Pancreas (tissue), 10 donors: Measurements from ENCODE around the gene MYO1E. TPM values are rescaled to one million over a fixed set of nuclear protein-coding genes. Genes with fewer than 3 reads are reported as not detected.
A peak's percentile ranks its signal among the peaks of the same experiment; 100 is the strongest.

Experiments used
- ATAC-seq, 4 donors: fragments of 200-7000 bp; cut with Tn5 transposase; one replicate each; pipeline versions ENCODE4 v1.8.0 to v1.9.1; 2020; ENCODE audit warnings: mild to moderate bottlenecking in 4 of 4, moderate library complexity in 4 of 4
- DNase-seq, 6 donors: peaks; one replicate each; pipeline ENCODE4 v3.0.0-alpha.2; 2020
- FAIRE-seq: peaks from 2 replicates; lab custom pipeline; 2012; peaks lifted over from hg19 to GRCh38; lab: Jason Lieb, UNC
- H3K27ac ChIP-seq, 4 donors: fragments of 200-600 bp; sonication (generic); 1 replicate in 3 of 4; 2 replicates in 1 of 4; pipeline versions ENCODE4 v1.5.0 to v1.8.0; 2020
- H3K27me3 ChIP-seq, 4 donors: fragments of 200-600 bp; one replicate each; pipeline ENCODE4 v1.8.0; 2021
- H3K36me3 ChIP-seq, 3 donors: fragments of 200-600 bp; sonication (generic) in 1 of 3; one replicate each; pipeline versions ENCODE4 v1.5.0 to v1.8.0; 2020 to 2021
- H3K4me1 ChIP-seq, 3 donors: fragments of 200-600 bp; one replicate each; pipeline ENCODE4 v1.8.0; 2021
- H3K4me3 ChIP-seq, 4 donors: fragments of 200-600 bp; sonication (generic) in 2 of 4; one replicate each; pipeline versions ENCODE4 v1.5.0 to v1.8.0; 2020 to 2021
- H3K9me3 ChIP-seq, 4 donors: fragments of 200-600 bp; one replicate each; pipeline ENCODE4 v1.8.0; 2021
- CTCF ChIP-seq, 4 donors: fragments of 200-600 bp; sonication (generic) in 3 of 4; IDR thresholded peaks; one replicate each; pipeline versions ENCODE4 v1.5.0 to v1.8.0; 2021; ENCODE audit warnings: antibody characterized with exemption in 4 of 4
- WGBS, 2 donors: extraction: QIAGEN DNeasy Blood & Tissue Kit; methylation state at CpG; one replicate each; pipeline ENCODE4 v1.1.7; 2013; 5-methylcytosine and 5-hydroxymethylcytosine counted together
- intact Hi-C, 3 donors: fragments of 100-400 bp; cut with DNase I; formaldehyde crosslinking; loops; one replicate each; pipeline versions ENCODE4 v1.11.1 to v1.14.2; 2022
- polyA plus RNA-seq, 2 donors: library from polyadenylated mRNA; stranded (reverse); fragments of 200-250 nt; gene quantifications; one replicate each; pipeline ENCODE4 v1.2.3, GENCODE V29; 2013
- total RNA-seq, 6 donors: library from RNA; stranded (reverse); fragmentation: NEBNext Ultra II Directional in 4 of 6; extraction: Animal tissue kit (Norgen Biotek cat#: 25700) in 4 of 6; gene quantifications; one replicate each; pipeline versions ENCODE4 v1.2.1 to v1.2.4, GENCODE V29; 2021 to 2023
- donor health status: healthy with polysubstance abuse.
- donor health status: DM: no; HTN: no; CAD: no; lungs with moderate emphysema.
- donor health status: DM: no; HTN: no; CAD: no.
- donor health status: control.
- donor health status: control.
- donor health status: Bipolar disorder and iron deficiency.
- donor health status: DM: yes; HTN: yes; CAD: no.
- donor health status: DM: no; HTN: no; CAD: no.
- donor health status: DM: no; HTN: no; CAD: no.
- donor health status: DM: yes; HTN: yes; CAD: no.

Gene MYO1E
- total and polyA plus RNA-seq, 8 donors, result 7.8 to 81.1 (median 25.6) TPM

- Histone ChIP-seq H3K27me3 (no peaks in the 10 kb centered on the region), H3K36me3 (peaks cover 0 to 8% (median 0%) of the 10 kb centered on the region in 3 donors), H3K4me3 (no peak overlapping the region), H3K27ac (peak overlapping the region in 2 of 4 donors; percentile 35 to 68), H3K4me1 (no peaks in the 10 kb centered on the region), H3K9me3 (no peaks in the 10 kb centered on the region)
- DNase-seq (no peak), FAIRE-seq (no peak), ATAC-seq (peak in 2 of 4 donors; percentile 39 to 49)
- TF ChIP-seq CTCF (IDR thresholded peaks at IDR 0.05), result no peak
- 88 to 93% methylated on average over 4 of the region's 4 CpGs for WGBS, 2 donors
- intact Hi-C loops, result loop anchor here in 1 of 3 donors (10.0 kb wide), 1 partner anchor 318 kb away; no protein-coding TSS in a partner anchor
These were observed 195.4 kb downstream of the MYO1E start for GRCh38 chr15:59177317-59177660.

DNA sequence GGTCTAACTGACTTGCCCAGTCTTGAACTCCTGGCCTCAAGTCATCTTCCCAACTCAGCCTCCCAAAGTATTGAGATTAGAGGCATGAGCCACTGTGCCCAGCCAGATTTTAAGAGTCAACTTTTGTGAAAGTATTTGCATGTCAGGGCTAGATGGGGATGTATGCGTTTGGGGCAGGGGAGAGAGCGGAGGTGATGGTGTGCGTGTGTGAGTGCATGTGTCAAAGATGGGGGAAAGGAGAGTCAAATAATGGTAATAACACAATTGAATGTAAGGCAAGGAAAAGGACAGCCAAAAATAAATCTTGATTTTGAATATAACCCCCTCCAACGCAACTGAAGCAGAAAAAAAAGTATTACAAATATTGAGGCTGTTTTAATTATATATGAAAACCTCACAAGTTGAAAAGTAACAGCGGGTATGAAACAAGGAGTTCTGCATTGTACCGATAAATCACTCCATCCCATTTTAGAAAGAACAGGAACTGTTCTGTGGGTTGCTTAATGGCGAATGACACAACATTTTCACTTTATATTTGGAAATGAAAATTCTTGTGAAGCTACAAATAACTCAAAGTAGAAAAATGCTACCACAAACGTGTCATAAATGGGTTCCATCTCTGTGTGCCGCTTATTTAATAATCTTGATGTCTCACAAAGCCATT is 195.9 kb downstream of the MYO1E start:
- Histone ChIP-seq H3K9me3 (no peaks in the 10 kb centered on the region), H3K4me3 (no peak overlapping the region), H3K27ac (peak overlapping the region in 1 of 4 donors; percentile 38), H3K4me1 (no peaks in the 10 kb centered on the region), H3K36me3 (peaks cover 0 to 8% (median 0%) of the 10 kb centered on the region in 3 donors), H3K27me3 (no peaks in the 10 kb centered on the region)
- DNase-seq (no peak), ATAC-seq (no peak), FAIRE-seq (no peak)
- intact Hi-C loops, result loop anchor here in 1 of 3 donors (10.0 kb wide), 1 partner anchor 318 kb away; no protein-coding TSS in a partner anchor
- 88 to 92% methylated on average over 9 of the region's 9 CpGs for WGBS, 2 donors
- no peak for TF ChIP-seq CTCF (IDR thresholded peaks at IDR 0.05)

GRCh38 chr15:59174835-59175831 is 197.5 kb downstream of the MYO1E start:
- 58 to 63% methylated on average over 10 of the region's 10 CpGs for WGBS, 2 donors
- peak in 3 of 4 donors; percentile 11 to 22 (median 18) for TF ChIP-seq CTCF (IDR thresholded peaks at IDR 0.05)
- H3K27ac ChIP-seq, result peak overlapping the region in 1 of 4 donors; percentile 34
- intact Hi-C loops, result loop anchor here in 1 of 3 donors (10.0 kb wide), 1 partner anchor 320 kb away; no protein-coding TSS in a partner anchor
- FAIRE-seq (no peak), ATAC-seq (peak in 3 of 4 donors; percentile 61 to 74 (median 65)), DNase-seq (peak in 1 of 6 donors; percentile 28)
- H3K36me3 ChIP-seq, result peaks cover 0 to 8% (median 0%) of the 10 kb centered on the region in 3 donors
- H3K4me3 ChIP-seq, result no peak overlapping the region
- H3K27me3 ChIP-seq, result no peaks in the 10 kb centered on the region
- peaks cover 0 to 7% (median 0%) of the 10 kb centered on the region in 3 donors for H3K4me1 ChIP-seq
- no peaks in the 10 kb centered on the region for H3K9me3 ChIP-seq

DNA sequence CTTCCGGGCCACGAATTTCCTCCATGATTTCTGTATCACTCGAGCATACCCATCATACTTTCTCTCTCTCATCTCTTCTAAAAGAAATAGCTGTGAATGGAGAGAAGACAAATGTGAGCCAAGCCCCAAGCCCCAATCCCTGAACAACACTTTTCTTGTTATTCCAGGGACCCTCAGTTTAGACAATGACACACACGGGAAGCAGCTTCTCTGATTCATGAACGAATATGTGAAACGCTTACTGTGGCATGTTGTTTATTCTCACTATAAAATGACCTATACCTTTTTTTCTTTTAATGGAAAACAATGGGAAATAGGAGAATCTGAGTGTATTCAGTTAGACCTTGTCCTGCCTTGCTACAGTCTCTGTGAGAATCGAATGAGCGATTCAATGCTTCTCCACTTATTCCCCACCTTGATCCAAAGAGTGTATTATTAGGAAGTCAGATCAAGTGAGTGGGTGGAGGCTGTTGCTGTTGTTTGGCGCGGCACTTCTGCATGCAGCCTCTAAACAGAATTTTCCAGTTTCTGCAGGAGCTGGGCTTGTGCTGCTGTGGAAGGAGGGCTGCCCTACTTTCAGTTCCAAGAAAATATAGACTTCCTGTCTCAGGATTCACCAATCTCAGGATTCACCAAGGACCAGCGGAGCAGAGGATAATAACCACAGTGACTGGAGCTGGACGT is 198.4 kb downstream of the MYO1E start:
- H3K36me3 ChIP-seq, result peaks cover 0 to 8% (median 0%) of the 10 kb centered on the region in 3 donors
- no peak for FAIRE-seq

More for the DNA sequence above, 198.4 kb downstream of the MYO1E start:
- no peak for DNase-seq
- Histone ChIP-seq H3K27ac (peak overlapping the region in 1 of 4 donors; percentile 34), H3K9me3 (no peaks in the 10 kb centered on the region), H3K27me3 (no peaks in the 10 kb centered on the region), H3K4me1 (peaks cover 0 to 13% (median 6%) of the 10 kb centered on the region in 3 donors), H3K4me3 (no peak overlapping the region)
- WGBS, 2 donors, result 88 to 90% methylated on average over 12 of the region's 12 CpGs
- intact Hi-C loops, result loop anchor here in 1 of 3 donors (10.0 kb wide), 1 partner anchor 321 kb away; no protein-coding TSS in a partner anchor
- peak in 1 of 4 donors; percentile 13 for ATAC-seq
- no peak for TF ChIP-seq CTCF (IDR thresholded peaks at IDR 0.05)
